ENCODE results near the gene RASGRF2. TPM values are rescaled to one million over a fixed set of nuclear protein-coding genes. Genes with fewer than 3 reads are reported as not detected.

Gene RASGRF2
- total and polyA plus RNA-seq, 2 of the 13 experiments (the other 11 are each of a cell fraction or from before 2014, with no cell fraction given), result 23.6 to 29.0 TPM

GRCh38 chr5:80960531-80961375 lies 590 bp downstream of the RASGRF2 start:
- no peaks in the 10 kb centered on the region for H4K20me1 ChIP-seq (ENCODE audit: insufficient read depth, low read length)
- peaks cover 0 to 3% of the 10 kb centered on the region in 2 experiments; a peak in 1 of 5 replicates for H3K27me3 ChIP-seq (ENCODE audit: control insufficient read depth in 1 of 2, insufficient read depth in 2 of 2, low read length in 2 of 2)
- peaks cover 53% of the 10 kb centered on the region for H3K79me2 ChIP-seq (ENCODE audit: insufficient read depth, low read length)
- under 1% methylated on average over 13 of the region's 84 CpGs for WGBS (ENCODE audit: low lambda C conversion rate)
- no peaks in the 10 kb centered on the region for H3K9me3 ChIP-seq (ENCODE audit: low read length)
- peak; percentile 78 for ATAC-seq
- no peak for FAIRE-seq
- peak overlapping the region; percentile 22 for H2AFZ ChIP-seq (ENCODE audit: low read length)
- H3K9ac ChIP-seq (ENCODE audit: insufficient read depth, low read depth, low read length), result peak overlapping the region; percentile 81
- in situ Hi-C loops (cut with HindIII; ENCODE audit: extremely low pct_ligation_motif_present, low pct_unique_long_range_greater_than_20kb) (no loop called here), intact Hi-C loops (cut with micrococcal nuclease; ENCODE audit: unreplicated experiment) (loop anchor here (1.0 to 5.0 kb wide), 3 partner anchors 67 to 248 kb away; no protein-coding TSS in a partner anchor)
- peak; percentile 18 for DNase-seq (ENCODE audit: low spot score)
- H3K4me2 ChIP-seq (ENCODE audit: low read depth, low read length), result peak overlapping the region; percentile 81
- H3K4me3 ChIP-seq (replicated peaks in 1 of 3; ENCODE audit: insufficient read depth in 1 of 3, low read depth in 2 of 3, low read length in 3 of 3), result peak overlapping the region; percentile 84 to 98 (median 93)
- POLR2A ChIA-PET, result interaction anchor here (1.2 to 2.7 kb wide), 4 partner anchors 15 to 84 kb away, joined by 3 to 11 read pairs (median 6); no protein-coding TSS in a partner anchor
- CTCF ChIA-PET (ENCODE audit: low intra/inter-chr PET ratio, low total read pairs), result interaction anchor here (1.0 kb wide), 1 partner anchor 147 kb away, joined by 3 read pairs; no protein-coding TSS in a partner anchor
- no peaks in the 10 kb centered on the region for H3K36me3 ChIP-seq (replicated peaks in 1 of 2; ENCODE audit: control insufficient read depth in 1 of 2, insufficient read depth in 2 of 2, low read length in 2 of 2)
- peak overlapping the region; percentile 75 for H3K27ac ChIP-seq (ENCODE audit: extremely low read length, insufficient read depth, low read length)
- peaks cover 59% of the 10 kb centered on the region for H3K4me1 ChIP-seq (ENCODE audit: insufficient read depth, low read length)
- BruUV-seq (replicated peaks), result no TSS peak
- peak; percentile 60; the same call in 1 of the 2 replicates for TF ChIP-seq ZNF333 (CRISPR knock-in tag; IDR thresholded peaks at IDR 0.05; ENCODE audit: borderline replicate concordance)
- peak; percentile 29 for TF ChIP-seq TARDBP (CRISPR knock-in tag; IDR thresholded peaks at IDR 0.05)
- TF ChIP-seq, protein P1, sequence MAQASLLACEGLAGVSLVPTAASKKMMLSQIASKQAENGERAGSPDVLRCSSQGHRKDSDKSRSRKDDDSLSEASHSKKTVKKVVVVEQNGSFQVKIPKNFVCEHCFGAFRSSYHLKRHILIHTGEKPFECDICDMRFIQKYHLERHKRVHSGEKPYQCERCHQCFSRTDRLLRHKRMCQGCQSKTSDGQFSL (CRISPR knock-in tag; IDR thresholded peaks at IDR 0.05), result 0 out of 2 replicates have a peak, but pooled peaks have one; percentile 17
- peak; percentile 34; the same call in 1 of the 2 replicates for TF ChIP-seq ZNF75D (CRISPR knock-in tag; IDR thresholded peaks at IDR 0.05; ENCODE audit: borderline replicate concordance)
- no peak for TF ChIP-seq PLSCR1 (CRISPR knock-in tag; IDR thresholded peaks at IDR 0.05; ENCODE audit: borderline replicate concordance)
- TF ChIP-seq ZNF709 (CRISPR knock-in tag; IDR thresholded peaks at IDR 0.05), result peak; percentile 26; the same call in 1 of the 2 replicates
- TF ChIP-seq ZNF225 (CRISPR knock-in tag; IDR thresholded peaks at IDR 0.05), result peak; percentile 78; the same call in 1 of the 2 replicates
- TF ChIP-seq SMAD1 (CRISPR knock-in tag; IDR thresholded peaks at IDR 0.05; ENCODE audit: borderline replicate concordance, low read depth), result 0 out of 2 replicates have a peak, but pooled peaks have one; percentile 33
- no peak for TF ChIP-seq NFKBIZ (CRISPR knock-in tag; IDR thresholded peaks at IDR 0.05)
- TF ChIP-seq ZMYM2 (CRISPR knock-in tag; IDR thresholded peaks at IDR 0.05), result peak; percentile 63; the same call in 1 of the 2 replicates
- TF ChIP-seq MYC (CRISPR knock-in tag; IDR thresholded peaks at IDR 0.05; ENCODE audit: borderline replicate concordance), result peak; percentile 81
- TF ChIP-seq ZFY (CRISPR knock-in tag; IDR thresholded peaks at IDR 0.05), result peak; percentile 76; the same call in 1 of the 2 replicates
- TF ChIP-seq CEBPB (IDR thresholded peaks at IDR 0.05; ENCODE audit: borderline replicate concordance, low read depth, low read length), result no peak
- TF ChIP-seq CHD2 (IDR thresholded peaks at IDR 0.05; ENCODE audit: low read depth, low read length), result no peak
- 0 out of 2 replicates have a peak, but pooled peaks have one; percentile 36 for TF ChIP-seq ZNF598 (CRISPR knock-in tag; IDR thresholded peaks at IDR 0.05; ENCODE audit: borderline replicate concordance)
- TF ChIP-seq, protein P2, sequence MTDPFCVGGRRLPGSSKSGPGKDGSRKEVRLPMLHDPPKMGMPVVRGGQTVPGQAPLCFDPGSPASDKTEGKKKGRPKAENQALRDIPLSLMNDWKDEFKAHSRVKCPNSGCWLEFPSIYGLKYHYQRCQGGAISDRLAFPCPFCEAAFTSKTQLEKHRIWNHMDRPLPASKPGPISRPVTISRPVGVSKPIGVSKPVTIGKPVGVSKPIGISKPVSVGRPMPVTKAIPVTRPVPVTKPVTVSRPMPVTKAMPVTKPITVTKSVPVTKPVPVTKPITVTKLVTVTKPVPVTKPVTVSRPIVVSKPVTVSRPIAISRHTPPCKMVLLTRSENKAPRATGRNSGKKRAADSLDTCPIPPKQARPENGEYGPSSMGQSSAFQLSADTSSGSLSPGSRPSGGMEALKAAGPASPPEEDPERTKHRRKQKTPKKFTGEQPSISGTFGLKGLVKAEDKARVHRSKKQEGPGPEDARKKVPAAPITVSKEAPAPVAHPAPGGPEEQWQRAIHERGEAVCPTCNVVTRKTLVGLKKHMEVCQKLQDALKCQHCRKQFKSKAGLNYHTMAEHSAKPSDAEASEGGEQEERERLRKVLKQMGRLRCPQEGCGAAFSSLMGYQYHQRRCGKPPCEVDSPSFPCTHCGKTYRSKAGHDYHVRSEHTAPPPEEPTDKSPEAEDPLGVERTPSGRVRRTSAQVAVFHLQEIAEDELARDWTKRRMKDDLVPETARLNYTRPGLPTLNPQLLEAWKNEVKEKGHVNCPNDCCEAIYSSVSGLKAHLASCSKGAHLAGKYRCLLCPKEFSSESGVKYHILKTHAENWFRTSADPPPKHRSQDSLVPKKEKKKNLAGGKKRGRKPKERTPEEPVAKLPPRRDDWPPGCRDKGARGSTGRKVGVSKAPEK (CRISPR knock-in tag; IDR thresholded peaks at IDR 0.05; ENCODE audit: borderline replicate concordance), result peak; percentile 49; the same call in 1 of the 2 replicates
- TF ChIP-seq CEBPG (CRISPR knock-in tag; IDR thresholded peaks at IDR 0.05), result no peak
- no peak for TF ChIP-seq ZNF780A (CRISPR knock-in tag; IDR thresholded peaks at IDR 0.05)
- 0 out of 2 replicates have a peak, but pooled peaks have one; percentile 47 for TF ChIP-seq ADNP (CRISPR knock-in tag; IDR thresholded peaks at IDR 0.05)
- peak; percentile 70 for TF ChIP-seq ZNF292 (CRISPR knock-in tag; IDR thresholded peaks at IDR 0.05; ENCODE audit: borderline replicate concordance, low read depth)

All from HepG2 (cell line).